IPS DF 6.9 (cell line): ENCODE measurements around the gene USP2.
"Not testable (repeated sequence)": the region's sequence is repeated elsewhere in the genome, so short reads cannot be mapped to it uniquely, and the experiment has no call there.

ENCODE experiments used
- DNase-seq: peaks from one replicate; pipeline ENCODE4 v3.0.0-alpha.2; 2013; ENCODE audit warnings: low read depth, low spot score
- H3K27ac ChIP-seq: one replicate; pipeline ENCODE4 v1.5.1; 2013; ENCODE audit warnings: low read length, control low read depth
- H3K27me3 ChIP-seq: 2 replicates; pipeline ENCODE4 v1.6.1; 2013; ENCODE audit warnings: mild to moderate bottlenecking, low read length; ENCODE audit not compliant: control insufficient read depth, insufficient read depth
- H3K36me3 ChIP-seq: 2 replicates; pipeline ENCODE4 v1.6.1; 2013; ENCODE audit warnings: low read length; ENCODE audit not compliant: control insufficient read depth, insufficient read depth
- H3K4me1 ChIP-seq: 2 replicates; pipeline ENCODE4 v1.6.1; 2013; ENCODE audit warnings: low read length; ENCODE audit not compliant: control insufficient read depth, insufficient read depth
- H3K4me3 ChIP-seq: 2 replicates; pipeline ENCODE4 v1.5.1; 2013; ENCODE audit warnings: mild to moderate bottlenecking, low read length
- H3K9me3 ChIP-seq: 2 replicates; pipeline ENCODE4 v1.6.1; 2013; ENCODE audit warnings: low read length, inconsistent platforms; ENCODE audit not compliant: control insufficient read depth, insufficient read depth
- WGBS: extraction: QIAGEN DNeasy Blood & Tissue Kit; methylation state at CpG from one replicate; pipeline ENCODE4 v1.1.7; 2013; ENCODE audit warnings: mixed read lengths, missing lambda C conversion rate; ENCODE audit not compliant: insufficient read length, insufficient coverage; 5-methylcytosine and 5-hydroxymethylcytosine counted together

USP2 gene

DNA sequence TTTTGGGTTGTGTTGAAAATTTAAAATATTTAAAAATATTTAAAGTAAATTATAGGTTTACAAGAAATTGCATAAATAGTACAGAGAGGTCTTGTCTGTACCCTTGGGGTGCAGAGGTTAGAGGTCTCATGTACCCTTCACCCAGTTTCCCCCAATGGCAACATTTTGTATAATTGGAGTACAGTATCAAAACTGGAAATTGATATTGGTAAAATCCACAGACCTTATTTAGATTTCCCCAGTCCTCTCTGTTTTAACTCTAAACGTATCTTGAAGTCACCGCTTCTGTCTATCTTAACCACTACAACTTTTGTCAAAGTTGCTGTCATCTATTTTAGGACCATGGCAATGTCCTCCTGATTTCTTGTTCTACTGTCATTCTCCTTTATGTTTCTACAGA is 30.6 kb upstream of the USP2 start:
- no peak overlapping the region for H3K4me3 ChIP-seq
- DNase-seq: no peak
- no peaks in the 10 kb centered on the region for H3K9me3 ChIP-seq
- H3K4me1 ChIP-seq: no peaks in the 10 kb centered on the region; the same call in 1 of the 2 replicates
- no CpG with 5 or more reads among the region's 2 CpGs for WGBS
- H3K36me3 ChIP-seq: no peaks in the 10 kb centered on the region
- no peak overlapping the region for H3K27ac ChIP-seq
- no peaks in the 10 kb centered on the region for H3K27me3 ChIP-seq

DNA sequence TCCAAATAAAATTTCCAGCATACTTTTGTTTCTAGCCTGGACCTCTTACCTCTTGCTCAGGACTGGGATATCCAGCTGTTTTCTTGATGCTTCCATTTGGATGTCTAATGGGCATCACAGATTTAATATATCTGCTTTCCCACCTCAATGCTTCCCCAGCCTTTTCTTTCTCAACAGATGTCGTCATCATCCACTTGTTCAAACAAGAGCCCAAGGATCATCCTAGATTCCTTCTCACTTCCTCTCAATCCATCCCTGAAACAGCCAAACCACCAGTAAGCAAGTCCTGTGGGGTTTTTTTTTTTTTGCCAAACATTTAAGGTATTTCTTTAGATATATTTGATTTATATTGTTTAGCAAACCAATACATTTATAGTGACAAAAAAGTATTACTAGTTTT is 29.0 kb upstream of the USP2 start:
- no peaks in the 10 kb centered on the region for H3K27me3 ChIP-seq
- no peak overlapping the region for H3K4me3 ChIP-seq
- no peak overlapping the region for H3K27ac ChIP-seq
- H3K4me1 ChIP-seq: no peaks in the 10 kb centered on the region; the same call in 1 of the 2 replicates
- no peaks in the 10 kb centered on the region for H3K36me3 ChIP-seq
- WGBS: no CpG with 5 or more reads among the region's 1 CpG
- no peak for DNase-seq
- no peaks in the 10 kb centered on the region for H3K9me3 ChIP-seq

DNA sequence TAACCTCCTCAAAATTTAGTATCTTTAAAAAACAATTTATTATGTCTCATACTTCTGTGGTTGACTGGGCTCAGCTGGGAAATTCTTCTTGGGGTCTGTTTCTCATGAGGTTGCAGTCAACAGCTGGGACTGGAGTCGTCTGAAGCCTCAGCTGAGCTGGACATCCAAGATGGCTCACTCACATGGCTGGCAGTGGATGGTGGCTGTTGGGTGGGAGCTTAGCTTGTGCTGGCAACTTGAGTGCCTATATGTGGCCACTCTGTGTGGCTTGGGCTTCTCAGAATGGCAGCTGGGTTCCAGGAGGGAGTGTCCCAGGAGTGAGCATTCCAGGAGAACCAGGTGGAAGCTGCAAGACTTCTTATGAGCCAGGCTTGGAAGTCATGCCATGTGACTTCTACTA is 28.2 kb upstream of the USP2 start:
- H3K4me1 ChIP-seq: no peaks in the 10 kb centered on the region; the same call in 1 of the 2 replicates
- H3K9me3 ChIP-seq: no peaks in the 10 kb centered on the region
- no peak for DNase-seq
- H3K27ac ChIP-seq: no peak overlapping the region
- H3K4me3 ChIP-seq: no peak overlapping the region
- WGBS: no CpG with 5 or more reads among the region's 1 CpG
- no peaks in the 10 kb centered on the region for H3K36me3 ChIP-seq
- H3K27me3 ChIP-seq: no peaks in the 10 kb centered on the region

GRCh38 chr11:119406005-119406404 is 24.5 kb upstream of the USP2 start:
- Histone ChIP-seq H3K4me1 (no peaks in the 10 kb centered on the region; the same call in 1 of the 2 replicates), H3K27me3 (no peaks in the 10 kb centered on the region), H3K9me3 (no peaks in the 10 kb centered on the region), H3K36me3 (no peaks in the 10 kb centered on the region), H3K4me3 (no peak overlapping the region), H3K27ac (no peak overlapping the region)
- no peak for DNase-seq
- no CpG with 5 or more reads among the region's 3 CpGs for WGBS

DNA sequence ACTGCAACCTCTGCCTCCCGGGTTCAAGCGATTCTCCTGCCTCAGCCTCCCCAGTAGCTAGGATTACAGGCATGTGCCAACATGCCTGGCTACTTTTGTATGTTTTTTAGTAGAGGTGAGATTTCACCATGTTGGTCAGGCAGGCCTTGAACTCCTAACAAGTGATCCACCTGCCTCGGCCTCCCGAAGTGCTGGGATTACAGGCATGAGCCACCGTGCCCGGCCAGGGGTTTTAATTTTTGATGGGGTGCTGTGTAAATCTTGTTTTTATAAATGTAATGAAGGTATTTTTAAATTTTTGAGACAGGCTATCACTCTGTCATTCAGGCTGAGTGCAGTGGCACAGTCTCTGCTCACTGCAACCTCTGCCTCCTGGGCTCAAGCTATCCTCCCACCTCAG is 24.0 kb upstream of the USP2 start:
- not testable (repeated sequence) for H3K4me3 ChIP-seq

GRCh38 chr11:119404872-119405271 is 23.4 kb upstream of the USP2 start:
- Histone ChIP-seq H3K4me3 (no peak overlapping the region), H3K27ac (no peak overlapping the region), H3K9me3 (no peaks in the 10 kb centered on the region), H3K4me1 (no peaks in the 10 kb centered on the region; the same call in 1 of the 2 replicates), H3K36me3 (no peaks in the 10 kb centered on the region), H3K27me3 (no peaks in the 10 kb centered on the region)
- no peak for DNase-seq
- no CpG with 5 or more reads among the region's 2 CpGs for WGBS

More for the DNA sequence above, 24.0 kb upstream of the USP2 start:
- H3K27me3 ChIP-seq, H3K36me3 ChIP-seq, DNase-seq, H3K27ac ChIP-seq, H3K4me1 ChIP-seq, H3K9me3 ChIP-seq: not testable (repeated sequence)
- WGBS: no CpG with 5 or more reads among the region's 6 CpGs

GRCh38 chr11:119403021-119403420 is 21.5 kb upstream of the USP2 start:
- DNase-seq: no peak
- no peak overlapping the region for H3K4me3 ChIP-seq
- no CpG with 5 or more reads among the region's 5 CpGs for WGBS
- H3K9me3 ChIP-seq: no peaks in the 10 kb centered on the region
- no peak overlapping the region for H3K27ac ChIP-seq
- H3K36me3 ChIP-seq: no peaks in the 10 kb centered on the region
- no peaks in the 10 kb centered on the region for H3K4me1 ChIP-seq
- no peaks in the 10 kb centered on the region for H3K27me3 ChIP-seq

GRCh38 chr11:119402470-119402869 is 21.0 kb upstream of the USP2 start:
- H3K9me3 ChIP-seq: no peaks in the 10 kb centered on the region
- WGBS: no CpG with 5 or more reads among the region's 8 CpGs

GRCh38 chr11:119400860-119401259 is 19.4 kb upstream of the USP2 start:
- no peak overlapping the region for H3K4me3 ChIP-seq
- no peak overlapping the region for H3K27ac ChIP-seq
- H3K9me3 ChIP-seq: no peaks in the 10 kb centered on the region
- no peaks in the 10 kb centered on the region for H3K27me3 ChIP-seq
- H3K36me3 ChIP-seq: no peaks in the 10 kb centered on the region
- H3K4me1 ChIP-seq: no peaks in the 10 kb centered on the region
- DNase-seq: no peak

More at GRCh38 chr11:119402470-119402869, 21.0 kb upstream of the USP2 start:
- Histone ChIP-seq H3K27ac (no peak overlapping the region), H3K4me1 (no peaks in the 10 kb centered on the region), H3K27me3 (no peaks in the 10 kb centered on the region), H3K4me3 (no peak overlapping the region), H3K36me3 (no peaks in the 10 kb centered on the region)
- no peak for DNase-seq

DNA sequence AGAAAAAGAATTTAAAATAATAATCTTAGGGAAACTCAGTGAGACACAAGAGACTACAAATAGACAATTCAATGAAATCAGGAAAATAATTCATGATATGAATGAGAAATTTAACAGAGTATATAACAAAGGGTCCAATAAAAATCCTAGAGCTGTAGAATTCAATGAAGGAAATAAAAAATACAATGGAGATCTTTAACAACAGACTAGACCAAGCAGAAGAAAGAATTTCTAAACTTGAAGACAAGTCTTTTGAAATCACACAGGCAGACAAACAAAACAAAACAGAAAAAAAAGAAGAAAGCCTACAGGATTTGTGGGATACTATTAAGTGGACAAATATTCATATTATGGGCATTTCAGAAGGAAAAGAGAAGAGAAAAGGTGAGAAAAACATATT is 16.2 kb upstream of the USP2 start:
- no peaks in the 10 kb centered on the region for H3K36me3 ChIP-seq
- H3K4me1 ChIP-seq: 0 out of 2 replicates have a peak, but pooled peaks cover 1% of the 10 kb centered on the region
- no peak overlapping the region for H3K27ac ChIP-seq
- no peaks in the 10 kb centered on the region for H3K9me3 ChIP-seq
- H3K27me3 ChIP-seq: no peaks in the 10 kb centered on the region; the same call in 1 of the 2 replicates
- no peak for DNase-seq
- H3K4me3 ChIP-seq: no peak overlapping the region

DNA sequence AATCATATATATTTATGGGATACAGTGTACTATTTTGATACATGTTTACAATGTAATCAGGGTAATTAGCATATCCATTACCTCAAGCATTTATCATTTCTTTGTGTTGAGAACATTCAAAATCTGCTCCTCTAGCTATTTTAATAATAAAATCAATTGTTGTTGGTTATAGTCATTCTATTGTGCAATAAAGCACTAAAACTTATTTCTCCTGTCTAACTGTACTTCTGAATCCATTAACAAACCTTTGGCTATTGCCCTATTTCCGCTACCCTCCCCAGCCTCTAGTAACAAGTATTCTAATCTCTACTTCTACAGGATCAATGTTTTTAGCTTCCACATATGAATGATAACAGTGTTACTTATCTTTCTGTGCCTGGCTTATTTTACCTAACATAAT is 15.3 kb upstream of the USP2 start:
- H3K4me3 ChIP-seq: no peak overlapping the region
- H3K27ac ChIP-seq: no peak overlapping the region
- H3K9me3 ChIP-seq: no peaks in the 10 kb centered on the region
- no CpG with 5 or more reads among the region's 1 CpG for WGBS
- DNase-seq: no peak
- 0 out of 2 replicates have a peak, but pooled peaks cover 1% of the 10 kb centered on the region for H3K4me1 ChIP-seq
- no peaks in the 10 kb centered on the region for H3K36me3 ChIP-seq
- no peaks in the 10 kb centered on the region; the same call in 1 of the 2 replicates for H3K27me3 ChIP-seq
